Right lobe of liver (tissue), 4 donors: ENCODE results near the gene ELP5.

ENCODE experiments used
- POLR2A ChIP-seq: fragments of 450-650 bp; IDR thresholded peaks from one replicate; pipeline ENCODE4 v1.6.1; 2017; ENCODE audit warnings: antibody characterized with exemption, mild to moderate bottlenecking
- TF ChIP-seq, protein P1 (sequence below), 4 donors: fragments of 200-600 bp in 3 of 4; fragments of 450-650 bp in 1 of 4; IDR thresholded peaks; one replicate each; pipeline versions ENCODE4 v1.5.1 to v1.8.0; 2016 to 2022; ENCODE audit warnings: antibody characterized with exemption in 4 of 4, mild to moderate bottlenecking in 2 of 4
- donor health status: DM: no; HTN: no; CAD: no.
- donor health status: DM: no; HTN: no; CAD: no.
- donor health status: DM: no; HTN: yes; CAD: no.

DNA sequence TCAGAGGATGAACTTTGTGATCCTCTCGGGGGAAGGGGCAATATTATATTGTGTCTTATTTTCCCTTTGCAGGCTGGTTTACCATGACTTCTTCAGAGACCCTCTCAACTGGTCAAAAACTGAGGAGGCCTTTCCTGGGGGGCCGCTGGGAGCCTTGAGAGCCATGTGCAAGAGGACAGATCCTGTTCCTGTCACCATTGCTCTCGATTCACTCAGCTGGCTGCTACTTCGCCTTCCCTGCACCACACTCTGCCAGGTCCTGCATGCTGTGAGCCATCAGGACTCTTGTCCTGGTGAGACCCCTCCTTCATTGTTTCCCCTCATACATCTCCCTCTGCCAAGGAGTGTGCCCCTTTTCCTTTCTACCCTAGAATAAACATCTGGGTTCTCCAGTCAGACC, 2.5 kb downstream of the ELP5 start:
- TF ChIP-seq, protein P1, sequence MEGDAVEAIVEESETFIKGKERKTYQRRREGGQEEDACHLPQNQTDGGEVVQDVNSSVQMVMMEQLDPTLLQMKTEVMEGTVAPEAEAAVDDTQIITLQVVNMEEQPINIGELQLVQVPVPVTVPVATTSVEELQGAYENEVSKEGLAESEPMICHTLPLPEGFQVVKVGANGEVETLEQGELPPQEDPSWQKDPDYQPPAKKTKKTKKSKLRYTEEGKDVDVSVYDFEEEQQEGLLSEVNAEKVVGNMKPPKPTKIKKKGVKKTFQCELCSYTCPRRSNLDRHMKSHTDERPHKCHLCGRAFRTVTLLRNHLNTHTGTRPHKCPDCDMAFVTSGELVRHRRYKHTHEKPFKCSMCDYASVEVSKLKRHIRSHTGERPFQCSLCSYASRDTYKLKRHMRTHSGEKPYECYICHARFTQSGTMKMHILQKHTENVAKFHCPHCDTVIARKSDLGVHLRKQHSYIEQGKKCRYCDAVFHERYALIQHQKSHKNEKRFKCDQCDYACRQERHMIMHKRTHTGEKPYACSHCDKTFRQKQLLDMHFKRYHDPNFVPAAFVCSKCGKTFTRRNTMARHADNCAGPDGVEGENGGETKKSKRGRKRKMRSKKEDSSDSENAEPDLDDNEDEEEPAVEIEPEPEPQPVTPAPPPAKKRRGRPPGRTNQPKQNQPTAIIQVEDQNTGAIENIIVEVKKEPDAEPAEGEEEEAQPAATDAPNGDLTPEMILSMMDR (IDR thresholded peaks at IDR 0.05): no peak
- TF ChIP-seq POLR2A: no peak
